Body of pancreas (tissue), 4 donors: ENCODE measurements around the gene OR5F1.

ENCODE experiments used
- CTCF ChIP-seq, 7 experiments: fragments of 450-650 bp in 4 of 7; fragments of 200-600 bp in 3 of 7; sonication (generic) in 3 of 7; IDR thresholded peaks; one replicate each; pipeline ENCODE4 v1.5.1; 2016 to 2019; ENCODE audit warnings: antibody characterized with exemption in 7 of 7
- POLR2A ChIP-seq, 3 donors: fragments of 450-650 bp; IDR thresholded peaks; one replicate each; pipeline ENCODE4 v1.6.1; 2016; ENCODE audit warnings: antibody characterized with exemption in 3 of 3, mild to moderate bottlenecking in 2 of 3

DNA sequence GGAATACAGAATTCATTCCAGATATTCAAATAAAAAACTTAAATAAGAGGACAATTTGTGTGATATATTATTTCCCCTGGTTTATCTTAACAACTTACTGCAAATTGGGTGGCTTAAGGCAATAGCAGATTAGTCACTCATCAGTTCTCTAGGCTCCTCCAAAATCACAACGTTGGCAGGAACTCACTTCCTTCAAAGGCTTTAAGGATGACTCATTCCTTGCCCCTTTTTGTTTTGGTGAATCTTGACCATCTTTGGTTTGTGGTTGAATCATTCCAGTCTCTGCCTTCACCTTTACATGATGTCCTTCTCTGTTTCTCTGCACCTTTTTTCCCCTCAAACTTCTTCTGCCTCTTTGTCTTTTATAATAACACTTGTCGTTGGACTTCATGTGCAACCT is 28.0 kb downstream of the OR5F1 start:
- no peak for TF ChIP-seq CTCF (IDR thresholded peaks at IDR 0.05)
- TF ChIP-seq POLR2A (IDR thresholded peaks at IDR 0.05), result no peak
